ENCODE measurements around the gene HNRNPH1.

DNA sequence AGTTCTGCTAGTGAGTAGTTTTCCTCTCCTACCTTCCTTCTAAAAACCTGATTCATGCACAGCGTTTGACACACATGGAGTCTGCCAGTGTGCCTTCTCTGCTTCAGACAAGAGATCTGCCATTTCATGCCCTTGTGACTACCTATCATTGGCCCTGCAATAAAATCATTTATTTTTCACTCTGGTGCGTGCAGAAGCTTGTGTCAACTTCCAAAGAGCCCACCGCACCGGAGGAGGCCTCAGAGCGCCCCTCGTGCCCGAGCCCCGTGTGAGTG is 13.7 kb downstream of the HNRNPH1 start:
- TF ChIP-seq, protein P1, sequence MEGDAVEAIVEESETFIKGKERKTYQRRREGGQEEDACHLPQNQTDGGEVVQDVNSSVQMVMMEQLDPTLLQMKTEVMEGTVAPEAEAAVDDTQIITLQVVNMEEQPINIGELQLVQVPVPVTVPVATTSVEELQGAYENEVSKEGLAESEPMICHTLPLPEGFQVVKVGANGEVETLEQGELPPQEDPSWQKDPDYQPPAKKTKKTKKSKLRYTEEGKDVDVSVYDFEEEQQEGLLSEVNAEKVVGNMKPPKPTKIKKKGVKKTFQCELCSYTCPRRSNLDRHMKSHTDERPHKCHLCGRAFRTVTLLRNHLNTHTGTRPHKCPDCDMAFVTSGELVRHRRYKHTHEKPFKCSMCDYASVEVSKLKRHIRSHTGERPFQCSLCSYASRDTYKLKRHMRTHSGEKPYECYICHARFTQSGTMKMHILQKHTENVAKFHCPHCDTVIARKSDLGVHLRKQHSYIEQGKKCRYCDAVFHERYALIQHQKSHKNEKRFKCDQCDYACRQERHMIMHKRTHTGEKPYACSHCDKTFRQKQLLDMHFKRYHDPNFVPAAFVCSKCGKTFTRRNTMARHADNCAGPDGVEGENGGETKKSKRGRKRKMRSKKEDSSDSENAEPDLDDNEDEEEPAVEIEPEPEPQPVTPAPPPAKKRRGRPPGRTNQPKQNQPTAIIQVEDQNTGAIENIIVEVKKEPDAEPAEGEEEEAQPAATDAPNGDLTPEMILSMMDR (IDR thresholded peaks at IDR 0.05): no peak
- TF ChIP-seq POLR2AphosphoS5 (IDR thresholded peaks at IDR 0.05; ENCODE audit: low read depth, low read length): no peak
